KOPT-K1 (cell line): ENCODE data around the gene TMTC3.

ENCODE experiments used
- H3K27ac ChIP-seq: fragments of 200-600 bp; sonication (generic); 2 replicates; pipeline ENCODE4 v1.5.1; 2016; ENCODE audit warnings: antibody characterized with exemption, mild to moderate bottlenecking, low read depth, low read length; ENCODE audit not compliant: poor library complexity, severe bottlenecking
- H3K36me3 ChIP-seq: fragments of 200-600 bp; sonication (generic); 2 replicates; pipeline ENCODE4 v1.5.1; 2017; ENCODE audit warnings: antibody characterized with exemption, mild to moderate bottlenecking, low read length, moderate library complexity; ENCODE audit not compliant: insufficient read depth
- H3K9me3 ChIP-seq: fragments of 200-600 bp; sonication (generic); 2 replicates; pipeline ENCODE4 v1.5.1; 2017; ENCODE audit warnings: antibody characterized with exemption, low read length, mild to moderate bottlenecking; ENCODE audit not compliant: insufficient read depth, poor library complexity, severe bottlenecking

The TMTC3 gene

DNA sequence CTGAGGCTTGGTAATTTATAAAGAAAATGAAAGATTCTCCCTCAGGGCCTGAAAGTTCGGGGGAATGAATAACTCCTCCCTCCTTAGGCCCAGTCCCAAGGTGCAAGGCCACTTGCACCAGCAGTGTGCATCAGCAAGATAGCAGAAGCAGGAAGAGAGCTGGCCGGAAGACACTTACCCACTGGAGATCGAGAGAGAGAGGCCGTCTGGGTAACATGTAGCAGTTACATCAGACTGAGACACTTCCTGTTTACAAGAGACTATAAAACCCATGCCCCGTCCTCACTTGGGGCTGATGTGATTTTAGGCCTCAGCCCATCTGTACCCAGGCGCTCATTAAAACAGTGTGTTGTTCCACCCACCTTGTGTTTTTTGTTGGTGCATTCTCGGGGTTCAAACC, 85.2 kb downstream of the TMTC3 start:
- Histone ChIP-seq H3K27ac (no peak overlapping the region), H3K36me3 (no peaks in the 10 kb centered on the region), H3K9me3 (no peaks in the 10 kb centered on the region)

GRCh38 chr12:88227871-88228270, 85.8 kb downstream of the TMTC3 start:
- Histone ChIP-seq H3K27ac (no peak overlapping the region), H3K36me3 (no peaks in the 10 kb centered on the region), H3K9me3 (no peaks in the 10 kb centered on the region)

- H3K36me3 ChIP-seq = no peaks in the 10 kb centered on the region
- no peak overlapping the region for H3K27ac ChIP-seq
- no peaks in the 10 kb centered on the region for H3K9me3 ChIP-seq
Measured at GRCh38 chr12:88228720-88229119, 86.6 kb downstream of the TMTC3 start.

- H3K27ac ChIP-seq = no peak overlapping the region
- H3K36me3 ChIP-seq = no peaks in the 10 kb centered on the region
- H3K9me3 ChIP-seq = no peaks in the 10 kb centered on the region
Measured at GRCh38 chr12:88230271-88230670, 88.2 kb downstream of the TMTC3 start.

GRCh38 chr12:88235183-88235833, 93.2 kb downstream of the TMTC3 start:
- Histone ChIP-seq H3K36me3 (no peaks in the 10 kb centered on the region), H3K27ac (no peak overlapping the region), H3K9me3 (no peaks in the 10 kb centered on the region)

GRCh38 chr12:88237954-88238353, 95.8 kb downstream of the TMTC3 start:
- no peaks in the 10 kb centered on the region for H3K9me3 ChIP-seq
- no peaks in the 10 kb centered on the region for H3K36me3 ChIP-seq
- no peak overlapping the region for H3K27ac ChIP-seq

DNA sequence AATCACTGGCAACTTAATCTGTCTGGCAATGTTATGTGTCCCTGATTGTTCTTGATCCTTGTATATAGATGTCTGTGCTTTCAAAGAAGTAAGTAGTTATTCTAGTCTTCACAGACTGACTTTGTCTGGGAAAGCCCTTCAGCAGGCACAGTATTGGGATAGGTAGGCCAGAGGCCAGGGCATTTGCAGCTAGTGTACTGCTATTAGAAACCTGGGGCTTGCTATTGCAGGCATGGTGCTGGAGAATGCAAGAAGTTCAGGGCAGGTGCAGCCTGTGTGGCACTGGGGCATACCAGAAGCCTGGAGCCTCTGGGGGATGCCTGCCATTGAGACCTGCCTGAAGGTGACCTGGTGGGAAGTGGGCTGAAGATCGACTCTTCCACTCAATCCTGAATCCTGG, 96.3 kb downstream of the TMTC3 start:
- no peaks in the 10 kb centered on the region for H3K9me3 ChIP-seq
- H3K36me3 ChIP-seq = no peaks in the 10 kb centered on the region
- no peak overlapping the region for H3K27ac ChIP-seq

DNA sequence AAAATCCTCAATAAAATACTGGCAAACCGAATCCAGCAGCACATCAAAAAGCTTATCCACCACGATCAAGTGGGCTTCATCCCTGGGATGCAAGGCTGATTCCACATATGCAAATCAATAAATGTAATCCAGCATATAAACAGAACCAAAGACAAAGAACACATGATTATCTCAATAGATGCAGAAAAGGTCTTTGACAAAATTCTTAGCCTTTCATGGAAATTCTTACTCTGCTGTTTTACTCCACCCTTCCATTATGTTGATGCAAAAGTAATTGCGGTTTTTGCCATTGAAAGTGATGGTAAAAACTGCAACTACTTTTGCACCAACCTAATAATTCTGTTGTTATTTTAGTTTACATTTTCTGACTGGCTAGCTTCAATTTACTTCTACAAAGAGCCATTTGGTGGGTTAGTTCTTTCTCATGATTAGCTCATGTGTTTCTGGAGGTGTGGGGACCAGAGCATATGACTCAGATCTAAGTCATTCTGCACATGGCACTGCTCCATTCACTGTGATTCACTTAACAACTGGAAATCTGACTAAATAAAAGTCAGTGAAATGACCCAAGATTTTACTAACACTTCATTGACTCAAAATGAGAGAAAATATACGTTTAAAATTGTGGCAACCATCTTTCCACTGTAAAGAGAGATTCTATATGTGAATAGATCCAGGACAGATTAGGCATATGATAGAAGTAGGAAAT, 99.9 kb downstream of the TMTC3 start:
- no peaks in the 10 kb centered on the region for H3K36me3 ChIP-seq
- H3K9me3 ChIP-seq = no peaks in the 10 kb centered on the region
- no peak overlapping the region for H3K27ac ChIP-seq

DNA sequence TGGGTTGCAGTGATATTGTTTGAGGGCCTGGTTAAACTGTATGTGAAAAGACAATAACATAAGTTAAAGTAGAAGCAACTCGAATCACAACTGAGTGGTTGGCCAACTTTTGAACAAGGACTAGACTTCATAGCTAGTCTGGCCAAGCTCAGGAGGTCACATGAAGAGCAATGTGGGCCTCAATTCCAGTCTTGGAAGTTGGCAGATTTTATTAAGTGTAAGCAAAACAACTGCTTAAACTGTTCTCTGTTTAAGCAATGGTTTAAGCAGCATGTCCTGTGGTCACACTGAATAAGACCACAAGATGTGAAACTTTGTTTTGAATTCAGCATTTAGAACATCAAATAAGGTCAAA, 100.4 kb downstream of the TMTC3 start:
- Histone ChIP-seq H3K36me3 (no peaks in the 10 kb centered on the region), H3K27ac (no peak overlapping the region), H3K9me3 (no peaks in the 10 kb centered on the region)

GRCh38 chr12:88242939-88243338, 100.8 kb downstream of the TMTC3 start:
- no peak overlapping the region for H3K27ac ChIP-seq
- H3K36me3 ChIP-seq = no peaks in the 10 kb centered on the region
- H3K9me3 ChIP-seq = no peaks in the 10 kb centered on the region

DNA sequence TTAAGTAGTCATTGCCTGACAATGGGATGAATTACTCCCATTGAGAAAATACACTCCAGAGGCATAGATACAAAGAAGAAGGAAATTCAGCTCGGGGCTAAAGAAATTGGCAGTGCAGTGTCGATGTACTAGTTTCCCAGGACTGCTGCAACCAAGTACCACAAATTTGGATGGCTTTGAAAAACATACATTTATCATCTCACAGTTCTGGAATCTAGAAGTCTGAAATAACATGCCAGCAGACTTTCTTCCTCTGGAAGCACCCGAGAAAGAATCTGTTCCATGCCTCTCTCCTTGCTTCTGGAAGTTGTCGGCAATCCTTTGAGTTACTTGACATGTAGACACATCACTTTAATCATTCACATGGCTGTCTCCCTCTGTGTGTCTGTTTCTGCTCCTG, 101.9 kb downstream of the TMTC3 start:
- Histone ChIP-seq H3K27ac (no peak overlapping the region), H3K9me3 (no peaks in the 10 kb centered on the region), H3K36me3 (no peaks in the 10 kb centered on the region)

- Histone ChIP-seq H3K36me3 (no peaks in the 10 kb centered on the region), H3K27ac (no peak overlapping the region), H3K9me3 (no peaks in the 10 kb centered on the region)
Measured at GRCh38 chr12:88245905-88246304, 103.8 kb downstream of the TMTC3 start.

DNA sequence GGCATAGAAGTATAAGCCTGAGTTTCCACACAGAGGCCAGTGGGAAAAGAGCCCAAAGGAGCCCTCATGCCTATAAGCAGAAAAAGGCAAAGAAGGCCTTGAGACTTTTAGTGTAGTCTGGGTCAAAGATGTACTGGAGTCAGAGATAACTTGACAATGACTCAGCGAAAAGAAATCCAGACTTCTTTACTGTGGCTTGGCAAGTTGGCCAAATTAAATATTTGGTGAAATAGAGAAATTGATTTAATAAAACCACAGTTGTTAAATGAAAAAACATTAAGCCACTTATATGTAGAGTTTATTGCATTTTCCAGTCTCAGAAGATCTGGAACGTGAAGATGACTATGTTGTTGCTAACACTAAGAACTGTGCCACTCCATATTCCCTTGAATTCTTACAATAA, 105.1 kb downstream of the TMTC3 start:
- Histone ChIP-seq H3K36me3 (no peaks in the 10 kb centered on the region), H3K9me3 (no peaks in the 10 kb centered on the region), H3K27ac (no peak overlapping the region)

DNA sequence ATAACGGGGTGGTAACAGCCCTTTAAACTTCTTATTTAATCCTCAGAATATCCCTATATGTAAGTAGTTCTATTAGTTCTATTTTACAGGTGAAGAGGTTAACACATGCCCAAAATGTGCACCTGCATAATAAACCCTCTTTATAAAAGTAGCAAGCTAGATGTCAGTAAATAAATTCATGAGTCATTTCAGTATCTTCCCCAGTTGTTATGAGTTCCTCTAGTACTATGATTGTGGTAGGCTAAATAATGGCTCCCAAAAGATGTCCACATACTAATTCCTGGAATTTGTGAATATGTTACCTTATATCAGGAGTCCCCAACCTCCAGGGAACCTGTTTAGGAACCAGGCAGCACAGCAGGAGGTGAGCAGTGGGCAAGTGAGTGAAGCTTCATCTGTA, 106.5 kb downstream of the TMTC3 start:
- no peak overlapping the region for H3K27ac ChIP-seq
- H3K9me3 ChIP-seq = no peaks in the 10 kb centered on the region
- no peaks in the 10 kb centered on the region for H3K36me3 ChIP-seq
